ENCODE measurements around the gene KLF14.
A peak's percentile ranks its signal among the peaks of the same experiment; 100 is the strongest.
"Not testable (repeated sequence)": the region's sequence is repeated elsewhere in the genome, so short reads cannot be mapped to it uniquely, and the experiment has no call there.

KLF14 gene

DNA sequence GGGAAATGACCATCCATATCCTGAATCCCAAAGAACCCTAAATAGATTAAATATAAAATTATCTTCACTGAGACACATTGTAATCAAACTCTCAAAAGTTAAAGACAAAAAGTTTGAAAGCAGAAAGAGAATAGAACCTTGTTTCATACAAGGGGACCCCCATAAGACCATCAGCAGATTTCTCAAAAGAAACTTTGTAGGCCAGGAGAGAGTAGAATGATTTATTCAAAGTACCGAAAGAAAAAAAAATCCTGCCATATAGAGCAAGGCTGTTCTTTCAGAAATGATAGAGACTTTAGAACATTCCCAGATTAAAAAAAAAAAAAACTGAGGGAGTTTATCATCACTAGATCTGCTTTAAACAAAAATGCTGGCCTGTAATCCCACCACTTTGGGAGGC, 34.8 kb upstream of the KLF14 start:
- TF ChIP-seq RARB (CRISPR knock-in tag; IDR thresholded peaks at IDR 0.05) (no peak), CREB5 (CRISPR knock-in tag; IDR thresholded peaks at IDR 0.05; ENCODE audit: low read depth) (no peak), GLIS3 (CRISPR knock-in tag; IDR thresholded peaks at IDR 0.05) (no peak), ISL1 (CRISPR knock-in tag; IDR thresholded peaks at IDR 0.05) (no peak), ZFP3 (CRISPR knock-in tag; IDR thresholded peaks at IDR 0.05) (no peak), ZNF565 (CRISPR knock-in tag; conservative IDR thresholded peaks at IDR 0.05; ENCODE audit: low read depth) (no peak), POU6F1 (CRISPR knock-in tag; IDR thresholded peaks at IDR 0.05; ENCODE audit: borderline replicate concordance, low read depth) (no peak), ESRRG (CRISPR knock-in tag; IDR thresholded peaks at IDR 0.05) (no peak), ZFP30 (CRISPR knock-in tag; IDR thresholded peaks at IDR 0.05) (no peak), CSRNP3 (CRISPR knock-in tag; IDR thresholded peaks at IDR 0.05) (no peak), ZNF70 (CRISPR knock-in tag; IDR thresholded peaks at IDR 0.05) (no peak)
- ATAC-seq = no peak

GRCh38 chr7:130764569-130764968, 30.6 kb upstream of the KLF14 start:
- ATAC-seq = not testable (repeated sequence)

DNA sequence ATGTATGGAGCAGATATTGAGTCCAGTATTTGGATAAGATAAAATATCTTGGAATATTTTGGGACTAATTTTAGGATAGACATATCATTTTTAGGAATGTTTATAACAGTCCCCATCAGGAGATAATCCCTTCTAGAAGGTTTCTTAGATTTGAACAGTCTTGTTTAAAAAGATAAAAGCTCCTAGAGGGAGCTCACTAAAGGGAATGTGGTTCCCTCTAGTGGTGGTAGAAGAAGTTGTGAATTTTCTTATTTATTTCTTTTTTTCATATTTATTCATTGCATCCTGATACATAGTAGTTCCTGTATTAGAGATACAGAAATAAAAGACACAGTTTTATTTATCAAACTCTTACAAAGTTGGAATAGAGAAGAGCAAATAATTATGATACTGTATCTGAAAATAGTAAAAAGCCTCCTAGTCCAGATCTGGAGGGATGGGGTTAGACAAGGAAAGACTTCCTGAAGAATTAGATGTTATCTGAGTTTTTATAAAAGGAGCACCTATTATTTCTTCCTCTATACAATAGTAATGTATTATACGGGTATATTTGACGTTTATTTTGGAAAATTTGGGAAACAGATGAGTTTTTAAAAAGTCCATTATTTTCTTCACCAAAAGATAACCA, 24.5 kb upstream of the KLF14 start:
- ATAC-seq = peak; percentile 80
- TF ChIP-seq CSRNP3 (CRISPR knock-in tag; IDR thresholded peaks at IDR 0.05) (no peak), ZFP30 (CRISPR knock-in tag; IDR thresholded peaks at IDR 0.05) (no peak), RARB (CRISPR knock-in tag; IDR thresholded peaks at IDR 0.05) (no peak), ISL1 (CRISPR knock-in tag; IDR thresholded peaks at IDR 0.05) (no peak), PPARA (CRISPR knock-in tag; IDR thresholded peaks at IDR 0.05; ENCODE audit: borderline replicate concordance) (no peak), CSDC2 (CRISPR knock-in tag; IDR thresholded peaks at IDR 0.05) (no peak), POU6F1 (CRISPR knock-in tag; IDR thresholded peaks at IDR 0.05; ENCODE audit: borderline replicate concordance, low read depth) (no peak), OSR1 (CRISPR knock-in tag; IDR thresholded peaks at IDR 0.05) (no peak), SNAI2 (CRISPR knock-in tag; IDR thresholded peaks at IDR 0.05) (no peak), ZNF70 (CRISPR knock-in tag; IDR thresholded peaks at IDR 0.05) (no peak), TSHZ2 (CRISPR knock-in tag; IDR thresholded peaks at IDR 0.05) (no peak), ZFP3 (CRISPR knock-in tag; IDR thresholded peaks at IDR 0.05) (no peak), ARNTL (CRISPR knock-in tag; IDR thresholded peaks at IDR 0.05; ENCODE audit: borderline replicate concordance, low read depth) (no peak)
